Spleen (tissue), 11 donors: ENCODE data around the gene ACOXL. TPM values are rescaled to one million over a fixed set of nuclear protein-coding genes. Genes with fewer than 3 reads are reported as not detected.

Source experiments
- DNase-seq: peaks from one replicate; pipeline ENCODE4 v3.0.0-alpha.2; 2020
- H3K27ac ChIP-seq, 8 donors: fragments of 200-600 bp; sonication (generic) in 7 of 8; 1 replicate in 4 of 8; 2 replicates in 4 of 8; pipeline versions ENCODE4 v1.5.0 to v1.8.0; 2016 to 2021; ENCODE audit warnings: inconsistent platforms in 4 of 8, mild to moderate bottlenecking in 4 of 8, moderate library complexity in 1 of 8
- H3K27me3 ChIP-seq, 7 donors: fragments of 200-600 bp; sonication (generic) in 6 of 7; replicated peaks in 1 of 7; 1 replicate in 4 of 7; 2 replicates in 3 of 7; pipeline versions ENCODE4 v1.5.0 to v1.8.0; 2016 to 2021; ENCODE audit warnings: inconsistent platforms in 3 of 7, mild to moderate bottlenecking in 1 of 7
- H3K36me3 ChIP-seq, 6 donors: fragments of 200-600 bp; sonication (generic) in 5 of 6; 1 replicate in 4 of 6; 2 replicates in 2 of 6; pipeline versions ENCODE4 v1.5.0 to v1.8.0; 2016 to 2021; ENCODE audit warnings: inconsistent platforms in 2 of 6
- H3K4me1 ChIP-seq, 6 donors: fragments of 200-600 bp; sonication (generic) in 5 of 6; 1 replicate in 3 of 6; 2 replicates in 3 of 6; pipeline versions ENCODE4 v1.5.0 to v1.8.0; 2016 to 2021; ENCODE audit warnings: inconsistent platforms in 3 of 6
- H3K4me3 ChIP-seq, 8 donors: fragments of 200-600 bp; sonication (generic) in 7 of 8; 1 replicate in 4 of 8; 2 replicates in 4 of 8; pipeline versions ENCODE4 v1.5.0 to v1.8.0; 2016 to 2021; ENCODE audit warnings: inconsistent platforms in 4 of 8, mild to moderate bottlenecking in 4 of 8, moderate library complexity in 2 of 8
- H3K9me3 ChIP-seq, 8 donors: fragments of 200-600 bp; sonication (generic) in 7 of 8; 1 replicate in 4 of 8; 2 replicates in 4 of 8; pipeline versions ENCODE4 v1.5.0 to v1.8.0; 2016 to 2021; ENCODE audit warnings: inconsistent platforms in 4 of 8
- POLR2A ChIP-seq, 3 donors: fragments of 450-650 bp; IDR thresholded peaks; one replicate each; pipeline ENCODE4 v1.5.1; 2017; ENCODE audit warnings: antibody characterized with exemption in 3 of 3, mild to moderate bottlenecking in 1 of 3
- POLR2AphosphoS5 ChIP-seq, 3 donors: sonication (generic); formaldehyde crosslinking; IDR thresholded peaks; one replicate each; pipeline ENCODE4 v1.5.1; 2017; ENCODE audit warnings: antibody characterized with exemption in 3 of 3
- WGBS, 5 donors: extraction: QIAGEN DNeasy Blood & Tissue Kit in 3 of 5; methylation state at CpG; one replicate each; pipeline versions ENCODE4 v1.1.5 to v1.1.7; 2013 to 2018; 5-methylcytosine and 5-hydroxymethylcytosine counted together
- intact Hi-C: fragments of 100-400 bp; cut with DNase I; formaldehyde crosslinking; loops from one replicate; pipeline ENCODE4 v1.15.0; 2023; ENCODE audit warnings: low total_unique reads
- polyA plus RNA-seq, 3 donors: library from polyadenylated mRNA; stranded (reverse); fragments of 200-250 nt; gene quantifications; one replicate each; pipeline ENCODE4 v1.2.1, GENCODE V29; 2013
- total RNA-seq, 7 donors: library from RNA; depleted of rRNA in 3 of 7; stranded (reverse); fragments of >200 nt in 3 of 7; fragmentation: NEBNext Ultra II Directional in 4 of 7; extraction: Animal tissue kit (Norgen Biotek cat#: 25700) in 4 of 7; gene quantifications; one replicate each; pipeline versions ENCODE4 v1.1.0 to v1.2.1, GENCODE V29; 2016 to 2021
- TF ChIP-seq, protein P1 (sequence below), 11 experiments: fragments of 200-600 bp in 7 of 11; fragments of 450-650 bp in 4 of 11; sonication (generic) in 4 of 11; IDR thresholded peaks in 8 of 11; conservative IDR thresholded peaks in 3 of 11; 1 replicate in 7 of 11; 2 replicates in 4 of 11; pipeline versions ENCODE4 v1.4.0 to v1.8.0; 2016 to 2021; ENCODE audit warnings: antibody characterized with exemption in 11 of 11, inconsistent platforms in 4 of 11, mild to moderate bottlenecking in 1 of 11
- donor health status: healthy with polysubstance abuse.
- donor health status: DM: no; HTN: no; CAD: no; lungs with moderate emphysema.
- donor health status: DM: no; HTN: no; CAD: no.
- donor health status: Bipolar disorder and iron deficiency.
- donor health status: healthy.
- donor health status: DM: no; HTN: no; CAD: no.
- donor health status: DM: yes; HTN: yes; CAD: no.

ACOXL gene
- total and polyA plus RNA-seq, 10 donors, result 0.04 to 1.0 (median 0.66) TPM

DNA sequence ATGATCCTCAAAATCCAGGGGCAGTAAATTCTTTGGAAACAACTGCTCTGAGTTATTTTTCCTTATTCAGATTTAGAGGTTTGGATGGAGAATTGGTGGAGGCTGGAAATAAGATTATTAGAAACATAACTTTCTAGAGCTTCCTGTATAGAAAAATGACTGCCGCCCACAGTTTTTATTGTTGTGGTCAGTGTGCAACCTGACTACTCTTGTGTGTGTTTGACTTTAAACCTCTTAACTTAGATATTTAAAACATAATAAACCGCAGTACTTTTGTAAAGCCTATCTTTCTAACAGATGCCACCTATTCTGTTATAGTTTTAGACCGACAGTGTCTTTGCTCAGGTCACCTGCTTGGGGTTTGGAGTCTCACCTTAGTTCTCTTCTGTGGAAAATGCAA is 272.9 kb downstream of the ACOXL start:
- intact Hi-C loops, result no loop called here
- no peak for TF ChIP-seq POLR2A (IDR thresholded peaks at IDR 0.05)
- no peak for TF ChIP-seq POLR2AphosphoS5 (IDR thresholded peaks at IDR 0.05)
- TF ChIP-seq, protein P1, sequence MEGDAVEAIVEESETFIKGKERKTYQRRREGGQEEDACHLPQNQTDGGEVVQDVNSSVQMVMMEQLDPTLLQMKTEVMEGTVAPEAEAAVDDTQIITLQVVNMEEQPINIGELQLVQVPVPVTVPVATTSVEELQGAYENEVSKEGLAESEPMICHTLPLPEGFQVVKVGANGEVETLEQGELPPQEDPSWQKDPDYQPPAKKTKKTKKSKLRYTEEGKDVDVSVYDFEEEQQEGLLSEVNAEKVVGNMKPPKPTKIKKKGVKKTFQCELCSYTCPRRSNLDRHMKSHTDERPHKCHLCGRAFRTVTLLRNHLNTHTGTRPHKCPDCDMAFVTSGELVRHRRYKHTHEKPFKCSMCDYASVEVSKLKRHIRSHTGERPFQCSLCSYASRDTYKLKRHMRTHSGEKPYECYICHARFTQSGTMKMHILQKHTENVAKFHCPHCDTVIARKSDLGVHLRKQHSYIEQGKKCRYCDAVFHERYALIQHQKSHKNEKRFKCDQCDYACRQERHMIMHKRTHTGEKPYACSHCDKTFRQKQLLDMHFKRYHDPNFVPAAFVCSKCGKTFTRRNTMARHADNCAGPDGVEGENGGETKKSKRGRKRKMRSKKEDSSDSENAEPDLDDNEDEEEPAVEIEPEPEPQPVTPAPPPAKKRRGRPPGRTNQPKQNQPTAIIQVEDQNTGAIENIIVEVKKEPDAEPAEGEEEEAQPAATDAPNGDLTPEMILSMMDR (IDR thresholded peaks at IDR 0.05 in 8 of 11, conservative IDR thresholded peaks at IDR 0.05 in 3 of 11), result no peak
- Histone ChIP-seq H3K27ac (no peak overlapping the region), H3K9me3 (no peaks in the 10 kb centered on the region), H3K27me3 (peaks cover 0 to 9% (median 0%) of the 10 kb centered on the region in 7 donors), H3K36me3 (no peaks in the 10 kb centered on the region), H3K4me3 (no peak overlapping the region), H3K4me1 (no peaks in the 10 kb centered on the region)
- no peak for DNase-seq
- 68 to 84% (median 79%) methylated on average over 3 of the region's 3 CpGs for WGBS, 5 donors

DNA sequence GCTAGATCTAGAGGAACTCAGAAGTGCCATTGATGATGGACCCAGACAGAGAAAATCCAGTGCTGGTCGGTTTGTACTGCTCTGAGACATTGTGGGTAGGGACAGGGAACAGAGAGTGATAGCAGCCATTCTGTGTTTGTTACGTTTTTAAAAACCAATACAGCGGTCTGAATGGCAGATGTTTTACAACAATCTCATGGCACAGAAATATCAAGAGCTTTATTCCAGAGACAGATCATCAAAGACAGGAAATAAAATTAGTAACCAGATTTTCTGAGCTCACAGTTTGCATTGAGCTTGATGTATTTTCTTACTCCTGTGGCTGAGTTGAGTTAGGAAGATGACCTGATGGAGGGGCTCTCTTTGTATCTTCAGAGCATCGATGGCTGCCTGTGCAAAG is 273.4 kb downstream of the ACOXL start:
- Histone ChIP-seq H3K36me3 (no peaks in the 10 kb centered on the region), H3K4me3 (no peak overlapping the region), H3K27me3 (peaks cover 0 to 9% (median 0%) of the 10 kb centered on the region in 7 donors), H3K4me1 (no peaks in the 10 kb centered on the region), H3K9me3 (peaks cover 0 to 3% (median 0%) of the 10 kb centered on the region in 8 donors), H3K27ac (no peak overlapping the region)
- no peak for TF ChIP-seq POLR2AphosphoS5 (IDR thresholded peaks at IDR 0.05)
- TF ChIP-seq POLR2A (IDR thresholded peaks at IDR 0.05), result no peak
- TF ChIP-seq, protein P1 (IDR thresholded peaks at IDR 0.05 in 8 of 11, conservative IDR thresholded peaks at IDR 0.05 in 3 of 11), result no peak
- WGBS, 5 donors, result 80 to 89% (median 86%) methylated on average over 4 of the region's 4 CpGs
- intact Hi-C loops, result no loop called here
- DNase-seq, result no peak

DNA sequence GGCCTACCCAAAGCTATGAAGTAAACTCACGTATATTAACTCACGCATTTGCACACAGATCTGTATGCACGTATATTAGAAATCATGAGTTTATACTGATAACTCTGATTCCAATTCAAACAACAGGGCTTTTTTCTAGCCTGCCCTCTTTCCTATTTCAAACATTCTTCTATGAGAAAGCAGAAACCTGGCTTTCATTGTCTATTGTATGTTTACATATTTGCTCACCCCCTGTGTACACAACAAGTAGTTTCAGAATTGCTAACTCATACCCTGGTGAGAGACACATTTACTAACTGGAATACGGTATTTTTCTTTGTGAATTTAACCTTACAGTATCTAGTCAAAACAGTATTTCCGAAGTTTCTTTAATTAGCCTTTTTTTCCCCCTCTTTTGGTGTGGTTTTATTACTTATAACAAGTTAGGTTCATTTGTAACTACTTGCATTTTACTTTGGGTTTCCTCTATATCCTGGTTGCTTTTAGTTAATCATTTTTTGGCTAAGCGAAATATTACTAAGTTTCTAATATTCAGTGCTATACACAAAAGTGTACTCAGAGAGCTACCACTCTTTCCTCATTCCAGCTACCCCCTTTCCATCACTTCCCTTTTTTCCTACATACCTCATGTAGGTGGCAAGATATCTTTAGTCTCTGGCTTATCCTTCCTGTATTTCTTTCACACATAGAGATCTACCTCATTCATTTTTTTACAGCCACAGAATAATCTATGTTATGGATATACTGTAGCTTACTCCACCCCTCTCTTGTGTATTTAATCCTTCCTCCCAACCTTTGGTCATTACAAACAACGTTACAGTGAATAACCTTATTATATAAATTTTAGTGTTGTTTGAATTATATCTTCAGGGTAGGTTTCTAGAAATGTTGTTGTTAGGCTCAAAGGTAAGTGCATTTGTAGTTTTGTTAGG is 275.6 kb downstream of the ACOXL start:
- Histone ChIP-seq H3K4me3 (no peak overlapping the region), H3K36me3 (no peaks in the 10 kb centered on the region)
- no peak for TF ChIP-seq POLR2A (IDR thresholded peaks at IDR 0.05)
- TF ChIP-seq, protein P1 (IDR thresholded peaks at IDR 0.05 in 8 of 11, conservative IDR thresholded peaks at IDR 0.05 in 3 of 11), result no peak
- no peak for TF ChIP-seq POLR2AphosphoS5 (IDR thresholded peaks at IDR 0.05)

DNA sequence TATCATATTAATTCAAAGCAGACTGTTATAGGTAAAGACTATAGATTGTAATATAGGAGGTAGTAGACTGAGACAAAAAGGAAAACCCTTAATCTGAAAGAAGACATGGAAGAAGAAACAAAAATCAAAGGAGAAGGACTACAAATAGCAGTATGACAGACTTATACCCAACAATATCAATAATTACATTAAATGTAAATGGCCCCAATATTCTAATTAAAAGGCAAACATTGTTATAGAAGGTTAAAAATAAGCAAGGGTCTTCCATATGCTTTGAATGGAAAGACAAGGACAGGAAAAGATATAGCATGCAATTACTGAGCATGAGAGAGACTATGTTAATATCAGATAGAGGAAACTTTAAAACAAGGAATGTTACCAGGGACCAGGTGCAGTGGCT is 278.8 kb downstream of the ACOXL start:
- no peaks in the 10 kb centered on the region for H3K4me1 ChIP-seq
- TF ChIP-seq POLR2AphosphoS5 (IDR thresholded peaks at IDR 0.05) (no peak), POLR2A (IDR thresholded peaks at IDR 0.05) (no peak)
- TF ChIP-seq, protein P1 (IDR thresholded peaks at IDR 0.05 in 8 of 11, conservative IDR thresholded peaks at IDR 0.05 in 3 of 11), result no peak
- H3K27ac ChIP-seq, result no peak overlapping the region
- peaks cover 0 to 9% (median 0%) of the 10 kb centered on the region in 7 donors for H3K27me3 ChIP-seq
- no peaks in the 10 kb centered on the region for H3K36me3 ChIP-seq
- intact Hi-C loops, result no loop called here
- H3K9me3 ChIP-seq, result peaks cover 0 to 38% (median 21%) of the 10 kb centered on the region in 8 donors
- H3K4me3 ChIP-seq, result no peak overlapping the region
- no peak for DNase-seq

More for the DNA sequence above, 275.6 kb downstream of the ACOXL start:
- H3K27me3 ChIP-seq, result peaks cover 0 to 9% (median 0%) of the 10 kb centered on the region in 7 donors
- peaks cover 0 to 23% (median 13%) of the 10 kb centered on the region in 8 donors for H3K9me3 ChIP-seq
- intact Hi-C loops, result no loop called here
- no peak for DNase-seq
- WGBS, 5 donors, result 81 to 90% (median 85%) methylated on average over 7 of the region's 7 CpGs
- no peak overlapping the region for H3K27ac ChIP-seq
- H3K4me1 ChIP-seq, result no peaks in the 10 kb centered on the region
